Hematopoietic multipotent progenitor cell treated with erythropoietin and hydrocortisone succinate and interleukin-3 and kit ligand, for 17 days (in vitro differentiated cells): Measurements from ENCODE around the gene ANAPC1.
"Not testable (repeated sequence)": the region's sequence is repeated elsewhere in the genome, so short reads cannot be mapped to it uniquely, and the experiment has no call there.

ENCODE experiments used
- DNase-seq: peaks from one replicate; pipeline ENCODE4 v3.0.0-alpha.2; 2015; ENCODE audit warnings: low spot score

ANAPC1 gene

DNA sequence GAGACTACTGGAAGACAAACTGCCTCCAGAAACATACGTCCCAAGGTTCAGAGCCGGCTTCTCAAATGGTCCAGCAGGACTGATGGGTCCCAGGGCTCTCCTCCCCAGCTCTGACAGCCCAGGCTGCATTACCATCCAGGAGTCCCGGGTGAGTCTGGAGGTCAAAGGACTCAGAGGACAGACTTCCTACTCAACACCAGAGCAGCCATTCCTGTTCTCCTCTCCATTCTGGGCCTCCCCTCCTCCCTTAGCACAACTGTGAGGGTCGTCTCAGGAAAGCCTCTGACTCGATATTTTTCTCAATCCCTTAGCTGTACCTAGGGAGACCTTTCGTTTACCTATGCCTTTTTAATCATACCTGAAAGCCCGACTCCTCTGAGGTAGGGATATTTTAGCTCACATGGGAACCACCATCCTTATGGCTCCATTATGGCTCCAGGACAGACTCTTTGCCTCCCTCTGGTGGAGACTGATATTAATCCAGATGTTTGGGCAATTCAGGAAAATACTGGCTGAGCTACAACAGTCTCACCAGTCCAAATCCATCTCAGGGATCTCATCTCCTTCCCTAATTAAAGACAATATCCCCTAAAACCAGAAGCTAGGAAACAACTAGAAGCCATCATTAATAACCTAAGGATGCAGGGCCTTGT, 70.9 kb downstream of the ANAPC1 start:
- not testable (repeated sequence) for DNase-seq

DNA sequence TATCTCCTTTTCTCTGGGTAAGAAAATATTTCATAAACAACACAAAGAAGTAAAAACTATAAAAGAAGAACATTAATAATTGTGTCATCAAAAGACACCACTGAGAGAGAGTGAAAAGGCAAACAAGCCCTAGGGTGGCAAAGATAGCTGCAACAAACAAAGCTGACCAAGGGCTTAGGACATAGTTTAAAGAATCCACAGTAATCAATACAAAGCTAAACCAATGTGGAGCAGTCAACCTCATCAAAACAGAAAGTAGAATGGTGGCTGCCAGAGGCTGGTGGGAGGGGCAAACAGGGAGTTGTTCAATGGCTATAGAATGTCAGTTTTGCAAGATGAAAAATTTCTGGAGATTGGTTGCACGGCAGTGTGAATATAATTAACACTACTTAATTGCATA, 93.4 kb downstream of the ANAPC1 start:
- DNase-seq: not testable (repeated sequence)

DNA sequence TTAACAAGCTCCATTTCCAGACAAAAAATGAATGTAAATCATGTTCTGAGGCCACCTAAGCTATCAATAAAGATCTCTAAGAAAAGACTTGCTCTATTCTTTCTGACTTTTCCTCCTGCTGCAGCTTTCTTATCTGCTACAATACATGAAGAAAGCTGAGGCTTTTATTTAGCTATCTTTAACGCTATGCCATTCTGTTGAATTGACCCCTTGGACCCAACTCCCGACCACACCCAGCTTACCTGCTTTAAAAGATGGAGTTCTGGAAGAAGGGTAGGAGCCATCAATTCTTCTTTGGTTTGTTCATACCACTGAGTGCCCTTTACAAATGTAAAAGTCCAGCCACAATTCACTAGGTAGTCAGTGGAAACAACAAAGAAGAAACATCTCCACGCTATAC, 99.9 kb downstream of the ANAPC1 start:
- DNase-seq: not testable (repeated sequence)

DNA sequence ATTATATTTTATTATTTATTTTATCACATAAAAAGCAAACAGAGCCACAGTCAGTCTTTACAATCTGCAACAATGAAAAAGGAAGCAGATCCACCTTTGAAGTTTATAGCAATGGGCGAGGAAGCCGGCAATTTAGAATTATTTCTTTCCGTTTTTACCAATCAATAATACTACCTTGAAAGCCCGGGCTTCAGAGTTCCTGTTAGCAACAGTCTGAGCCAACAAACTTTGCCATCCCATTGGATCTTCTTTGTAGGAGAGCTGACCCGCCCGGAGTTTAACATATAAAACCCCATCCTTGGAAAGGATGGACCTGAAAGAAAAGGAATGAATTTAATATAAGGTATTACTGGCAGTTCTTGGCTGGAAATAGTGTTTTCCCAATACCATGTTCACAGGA, 101.8 kb downstream of the ANAPC1 start:
- DNase-seq: not testable (repeated sequence)

GRCh38 chr2:111781443-111782094, 102.4 kb downstream of the ANAPC1 start:
- DNase-seq: not testable (repeated sequence)

- DNase-seq: not testable (repeated sequence)
Measured at GRCh38 chr2:111777155-111777554, 106.8 kb downstream of the ANAPC1 start.

- not testable (repeated sequence) for DNase-seq
Measured at GRCh38 chr2:111776296-111776695, 107.7 kb downstream of the ANAPC1 start.

- not testable (repeated sequence) for DNase-seq
Measured at GRCh38 chr2:111772180-111772579, 111.8 kb downstream of the ANAPC1 start.

GRCh38 chr2:111770916-111771658, 112.9 kb downstream of the ANAPC1 start:
- not testable (repeated sequence) for DNase-seq

- not testable (repeated sequence) for DNase-seq
Measured at GRCh38 chr2:111768266-111769190, 115.5 kb downstream of the ANAPC1 start.

DNA sequence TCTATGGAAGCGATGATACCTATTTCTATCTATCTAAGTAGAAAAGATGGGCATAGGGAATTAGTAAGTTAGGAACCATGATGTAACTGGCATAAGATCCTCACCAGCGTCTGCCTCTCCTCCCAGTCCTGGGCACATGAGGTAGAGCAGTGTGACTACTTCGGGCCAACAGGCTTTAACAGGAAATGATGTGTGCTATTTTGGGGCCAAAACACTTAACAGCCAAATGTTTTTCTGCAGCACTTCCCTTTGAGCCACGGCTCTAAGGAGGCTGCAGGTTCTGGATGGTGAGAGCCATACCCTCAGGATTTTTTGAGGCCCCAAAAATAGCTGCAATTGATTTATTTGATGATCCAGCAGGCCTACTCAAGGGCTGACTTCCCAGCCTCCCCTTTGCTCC, 116.9 kb downstream of the ANAPC1 start:
- not testable (repeated sequence) for DNase-seq

DNA sequence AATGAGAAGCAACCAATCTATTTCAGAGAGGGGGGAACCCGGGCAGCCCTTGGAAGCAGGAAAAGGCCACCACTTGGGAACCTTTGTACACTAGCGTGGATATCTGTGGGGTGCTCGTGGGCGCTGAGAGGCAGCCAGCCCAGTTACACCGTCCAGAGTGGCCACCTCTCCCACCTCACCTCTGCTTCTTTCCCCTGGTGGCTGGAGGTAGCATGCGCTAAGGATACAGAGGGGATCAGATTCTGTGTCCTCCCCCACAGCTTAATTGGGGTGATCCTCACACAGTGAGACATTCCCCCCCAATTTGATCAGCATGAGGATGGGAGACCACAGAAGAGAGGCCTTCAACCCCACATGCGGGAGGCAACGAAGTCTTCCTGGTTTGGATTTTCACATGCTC, 117.7 kb downstream of the ANAPC1 start:
- not testable (repeated sequence) for DNase-seq

DNA sequence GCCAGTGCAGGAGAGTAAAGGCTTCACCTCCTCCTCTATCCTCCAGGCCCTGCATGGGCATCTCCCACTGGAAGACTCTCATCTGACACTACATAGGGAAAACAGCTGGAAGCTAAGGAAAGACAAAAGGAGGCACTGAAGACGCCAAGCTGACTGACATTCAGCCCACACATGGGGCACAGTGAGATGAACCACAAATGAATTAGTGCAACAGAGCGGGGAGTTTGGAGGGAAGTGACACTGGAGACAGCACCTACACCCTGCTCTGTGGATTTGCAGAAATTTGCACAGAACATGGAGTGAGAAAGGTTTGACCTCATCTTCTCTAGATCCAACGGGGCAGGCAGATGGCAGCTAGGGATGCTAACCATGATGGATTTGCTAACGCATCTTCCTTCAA, 119.8 kb downstream of the ANAPC1 start:
- not testable (repeated sequence) for DNase-seq

DNA sequence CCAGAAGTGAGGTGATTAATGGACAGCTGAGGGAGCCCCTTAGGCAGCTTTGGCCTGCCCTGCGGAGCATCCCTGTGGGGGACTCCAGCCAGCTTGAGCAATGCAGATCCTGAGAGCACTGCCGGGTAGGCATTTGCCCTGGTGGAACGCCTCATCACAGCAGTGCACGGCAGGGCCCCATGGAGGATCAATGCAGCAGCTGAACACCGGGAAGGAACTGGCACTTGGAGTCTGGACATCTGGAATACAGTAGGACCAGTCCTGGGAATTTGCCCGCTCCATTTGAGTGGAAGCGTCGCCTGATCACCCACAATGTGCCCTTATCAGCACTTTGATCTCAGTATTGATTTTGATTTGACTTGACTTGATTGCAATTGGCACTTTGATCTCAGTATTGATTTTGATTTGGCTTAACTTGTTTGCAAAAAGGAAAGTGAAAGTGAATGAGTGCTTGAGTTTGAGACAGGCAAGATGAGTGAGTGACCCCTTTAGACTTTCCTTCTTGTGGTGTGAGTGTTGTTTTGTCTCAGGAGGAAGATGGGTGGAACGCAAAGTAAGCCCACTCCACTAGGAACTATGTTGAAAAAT, 123.2 kb downstream of the ANAPC1 start:
- DNase-seq: not testable (repeated sequence)

DNA sequence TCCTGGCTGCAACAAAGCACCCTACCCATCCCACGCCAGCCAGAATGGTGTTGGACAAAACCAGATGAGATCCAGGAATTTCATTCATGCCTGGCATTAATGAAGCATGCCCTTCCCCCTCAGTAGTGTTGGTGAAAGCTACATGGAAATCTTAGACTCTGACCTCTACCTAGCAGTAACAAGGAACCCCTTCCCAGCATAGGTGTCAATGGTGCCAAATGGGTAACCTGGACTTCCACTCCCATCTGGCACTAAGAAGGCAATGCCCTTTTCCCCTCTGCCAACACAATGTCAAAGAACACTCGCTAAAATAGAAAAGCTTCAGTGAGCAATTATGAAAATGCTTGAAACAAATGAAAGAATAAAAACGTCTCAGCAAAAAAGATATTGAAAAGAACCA, 131.5 kb downstream of the ANAPC1 start:
- not testable (repeated sequence) for DNase-seq

GRCh38 chr2:111750641-111751040, 133.4 kb downstream of the ANAPC1 start:
- not testable (repeated sequence) for DNase-seq

DNA sequence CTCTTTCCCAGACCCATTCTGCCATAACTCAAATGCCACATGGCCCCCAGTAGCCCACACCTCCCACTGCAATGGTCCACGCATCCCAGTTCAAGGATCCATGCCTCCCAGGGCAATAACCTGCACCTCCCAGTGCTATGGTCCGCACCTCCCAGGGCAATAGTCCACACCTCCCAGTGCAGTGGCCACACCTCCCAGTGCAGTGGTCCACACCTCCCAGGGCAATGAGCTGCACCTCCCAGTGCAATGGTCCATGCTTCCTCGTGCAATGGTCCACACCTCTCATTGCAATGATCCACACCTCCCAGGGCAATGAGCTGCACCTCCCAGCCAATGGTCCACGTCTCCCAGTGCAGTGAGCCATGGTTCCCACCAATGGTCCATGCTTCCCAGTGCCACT, 135.6 kb downstream of the ANAPC1 start:
- DNase-seq: not testable (repeated sequence)

GRCh38 chr2:111747410-111748115, 136.4 kb downstream of the ANAPC1 start:
- DNase-seq: not testable (repeated sequence)

DNA sequence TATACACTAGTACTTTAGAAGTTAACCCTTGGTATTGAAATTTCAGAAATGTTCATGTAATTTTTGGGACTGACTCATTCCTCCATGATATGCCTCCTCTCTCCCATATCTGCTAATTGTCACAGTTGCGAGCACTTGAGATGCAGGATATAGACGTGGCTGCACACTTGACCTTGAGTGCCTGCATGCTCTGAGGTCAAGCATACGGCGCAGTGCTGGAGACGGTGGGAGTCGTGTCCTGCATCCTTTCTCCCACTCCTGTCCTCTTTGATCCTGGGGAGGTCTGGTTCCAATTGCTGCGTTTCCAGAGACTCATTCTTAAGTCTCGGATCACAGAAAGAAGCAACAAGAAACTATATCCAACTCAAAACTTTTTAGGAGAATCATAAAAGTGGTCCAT, 139.2 kb downstream of the ANAPC1 start:
- DNase-seq: not testable (repeated sequence)

DNA sequence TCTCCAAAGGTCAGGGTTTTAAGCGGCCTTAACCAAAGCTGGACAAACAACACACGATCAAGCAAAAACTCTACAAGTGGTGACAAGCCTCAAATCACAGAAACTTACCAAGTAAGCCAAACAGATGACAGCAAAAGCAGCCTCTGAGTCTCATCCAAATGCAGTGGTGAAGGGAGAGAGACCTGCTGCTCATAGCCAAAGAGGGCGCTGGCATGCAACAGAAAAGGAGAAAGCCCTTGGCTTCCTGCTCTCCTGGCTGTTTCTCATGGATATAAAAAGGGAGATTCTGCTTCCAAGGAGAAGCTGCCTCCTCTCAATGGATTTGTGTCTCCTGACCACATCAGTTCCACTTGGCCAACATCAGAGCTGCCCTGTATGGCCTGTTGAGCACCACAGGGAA, 142.5 kb downstream of the ANAPC1 start:
- DNase-seq: not testable (repeated sequence)
